Measurements from ENCODE around the gene ATP7B.

ATP7B gene

GRCh38 chr13:52010890-52011631, at the start of gene ATP7B:
TSS of gene ATP7B (minus strand) at chr13:52011450. CDS start at chr13:52011337, 113 bp downstream.
- no peaks in the 10 kb centered on the region for H3K4me1 ChIP-seq (ENCODE audit: insufficient read depth, insufficient read length)

GRCh38 chr13:52053460-52053859, 42.2 kb upstream of the ATP7B start:
- Histone ChIP-seq H3K4me3 (ENCODE audit: insufficient read length, low read depth) (no peak overlapping the region), H3K27me3 (ENCODE audit: insufficient read depth, insufficient read length) (no peaks in the 10 kb centered on the region), H3K9ac (ENCODE audit: insufficient read length, low read depth) (no peak overlapping the region), H3K9me3 (ENCODE audit: insufficient read depth, low read length) (no peaks in the 10 kb centered on the region), H3K36me3 (ENCODE audit: insufficient read depth, insufficient read length, low read length) (no peaks in the 10 kb centered on the region), H3K4me1 (ENCODE audit: insufficient read depth, insufficient read length) (no peaks in the 10 kb centered on the region)
- no peak for TF ChIP-seq SUZ12 (IDR thresholded peaks at IDR 0.05; ENCODE audit: extremely low read depth, insufficient read depth, insufficient read length)
- no peak for TF ChIP-seq YY1 (IDR thresholded peaks at IDR 0.05; ENCODE audit: insufficient read depth, insufficient read length)
- no peak for DNase-seq (ENCODE audit: low read depth, low spot score)

More at GRCh38 chr13:52010890-52011631, at the start of gene ATP7B:
- no peak for DNase-seq (ENCODE audit: low read depth, low spot score)
- Histone ChIP-seq H3K9ac (ENCODE audit: insufficient read length, low read depth) (peak within 1 kb of the TSS; percentile 77), H3K27me3 (ENCODE audit: insufficient read depth, insufficient read length) (peaks cover 13% of the 10 kb centered on the region), H3K9me3 (ENCODE audit: insufficient read depth, low read length) (no peaks in the 10 kb centered on the region), H3K36me3 (ENCODE audit: insufficient read depth, insufficient read length, low read length) (no peaks in the 10 kb centered on the region), H3K4me3 (ENCODE audit: insufficient read length, low read depth) (peak within 1 kb of the TSS; percentile 64)
- TF ChIP-seq ZNF274 (IDR thresholded peaks at IDR 0.05; ENCODE audit: low read depth, low read length), result no peak
- no peak for TF ChIP-seq SUZ12 (IDR thresholded peaks at IDR 0.05; ENCODE audit: extremely low read depth, insufficient read depth, insufficient read length)
- no peak for TF ChIP-seq YY1 (IDR thresholded peaks at IDR 0.05; ENCODE audit: insufficient read depth, insufficient read length)

GRCh38 chr13:52051400-52051799, 40.1 kb upstream of the ATP7B start:
- H3K9me3 ChIP-seq (ENCODE audit: insufficient read depth, low read length), result no peaks in the 10 kb centered on the region
- no peaks in the 10 kb centered on the region for H3K36me3 ChIP-seq (ENCODE audit: insufficient read depth, insufficient read length, low read length)
- no peak overlapping the region for H3K9ac ChIP-seq (ENCODE audit: insufficient read length, low read depth)
- H3K27me3 ChIP-seq (ENCODE audit: insufficient read depth, insufficient read length), result no peaks in the 10 kb centered on the region
- H3K4me3 ChIP-seq (ENCODE audit: insufficient read length, low read depth), result no peak overlapping the region
- DNase-seq (ENCODE audit: low read depth, low spot score), result no peak
- TF ChIP-seq ZNF274 (IDR thresholded peaks at IDR 0.05; ENCODE audit: low read depth, low read length), result no peak
- no peak for TF ChIP-seq SUZ12 (IDR thresholded peaks at IDR 0.05; ENCODE audit: extremely low read depth, insufficient read depth, insufficient read length)
- TF ChIP-seq YY1 (IDR thresholded peaks at IDR 0.05; ENCODE audit: insufficient read depth, insufficient read length), result no peak
- no peaks in the 10 kb centered on the region for H3K4me1 ChIP-seq (ENCODE audit: insufficient read depth, insufficient read length)

GRCh38 chr13:52048516-52048915, 37.3 kb upstream of the ATP7B start:
- no peaks in the 10 kb centered on the region for H3K9me3 ChIP-seq (ENCODE audit: insufficient read depth, low read length)
- TF ChIP-seq SUZ12 (IDR thresholded peaks at IDR 0.05; ENCODE audit: extremely low read depth, insufficient read depth, insufficient read length) (no peak), ZNF274 (IDR thresholded peaks at IDR 0.05; ENCODE audit: low read depth, low read length) (no peak), YY1 (IDR thresholded peaks at IDR 0.05; ENCODE audit: insufficient read depth, insufficient read length) (no peak)
- no peak overlapping the region for H3K4me3 ChIP-seq (ENCODE audit: insufficient read length, low read depth)
- DNase-seq (ENCODE audit: low read depth, low spot score), result no peak
- no peaks in the 10 kb centered on the region for H3K36me3 ChIP-seq (ENCODE audit: insufficient read depth, insufficient read length, low read length)
- no peak overlapping the region for H3K9ac ChIP-seq (ENCODE audit: insufficient read length, low read depth)
- no peaks in the 10 kb centered on the region for H3K4me1 ChIP-seq (ENCODE audit: insufficient read depth, insufficient read length)
- no peaks in the 10 kb centered on the region for H3K27me3 ChIP-seq (ENCODE audit: insufficient read depth, insufficient read length)

- Histone ChIP-seq H3K27me3 (ENCODE audit: insufficient read depth, insufficient read length) (no peaks in the 10 kb centered on the region), H3K4me1 (ENCODE audit: insufficient read depth, insufficient read length) (no peaks in the 10 kb centered on the region), H3K9me3 (ENCODE audit: insufficient read depth, low read length) (no peaks in the 10 kb centered on the region), H3K9ac (ENCODE audit: insufficient read length, low read depth) (no peak overlapping the region), H3K4me3 (ENCODE audit: insufficient read length, low read depth) (no peak overlapping the region), H3K36me3 (ENCODE audit: insufficient read depth, insufficient read length, low read length) (no peaks in the 10 kb centered on the region)
- TF ChIP-seq YY1 (IDR thresholded peaks at IDR 0.05; ENCODE audit: insufficient read depth, insufficient read length), result no peak
- no peak for TF ChIP-seq SUZ12 (IDR thresholded peaks at IDR 0.05; ENCODE audit: extremely low read depth, insufficient read depth, insufficient read length)
- TF ChIP-seq ZNF274 (IDR thresholded peaks at IDR 0.05; ENCODE audit: low read depth, low read length), result no peak
- DNase-seq (ENCODE audit: low read depth, low spot score), result no peak
Measured at GRCh38 chr13:52047463-52047862, 36.2 kb upstream of the ATP7B start.

- Histone ChIP-seq H3K36me3 (ENCODE audit: insufficient read depth, insufficient read length, low read length) (no peaks in the 10 kb centered on the region), H3K27me3 (ENCODE audit: insufficient read depth, insufficient read length) (no peaks in the 10 kb centered on the region), H3K9ac (ENCODE audit: insufficient read length, low read depth) (no peak overlapping the region), H3K4me1 (ENCODE audit: insufficient read depth, insufficient read length) (no peaks in the 10 kb centered on the region), H3K9me3 (ENCODE audit: insufficient read depth, low read length) (no peaks in the 10 kb centered on the region), H3K4me3 (ENCODE audit: insufficient read length, low read depth) (no peak overlapping the region)
- TF ChIP-seq YY1 (IDR thresholded peaks at IDR 0.05; ENCODE audit: insufficient read depth, insufficient read length) (no peak), SUZ12 (IDR thresholded peaks at IDR 0.05; ENCODE audit: extremely low read depth, insufficient read depth, insufficient read length) (no peak), ZNF274 (IDR thresholded peaks at IDR 0.05; ENCODE audit: low read depth, low read length) (no peak)
- DNase-seq (ENCODE audit: low read depth, low spot score), result no peak
Measured at GRCh38 chr13:52043675-52044074, 32.4 kb upstream of the ATP7B start.

GRCh38 chr13:52036037-52036436, 24.8 kb upstream of the ATP7B start:
- DNase-seq (ENCODE audit: low read depth, low spot score), result no peak
- no peak for TF ChIP-seq ZNF274 (IDR thresholded peaks at IDR 0.05; ENCODE audit: low read depth, low read length)
- no peak for TF ChIP-seq SUZ12 (IDR thresholded peaks at IDR 0.05; ENCODE audit: extremely low read depth, insufficient read depth, insufficient read length)
- no peak for TF ChIP-seq YY1 (IDR thresholded peaks at IDR 0.05; ENCODE audit: insufficient read depth, insufficient read length)

More at GRCh38 chr13:52036037-52036436, 24.8 kb upstream of the ATP7B start:
- Histone ChIP-seq H3K36me3 (ENCODE audit: insufficient read depth, insufficient read length, low read length) (no peaks in the 10 kb centered on the region), H3K27me3 (ENCODE audit: insufficient read depth, insufficient read length) (no peaks in the 10 kb centered on the region), H3K9ac (ENCODE audit: insufficient read length, low read depth) (no peak overlapping the region), H3K4me3 (ENCODE audit: insufficient read length, low read depth) (no peak overlapping the region), H3K4me1 (ENCODE audit: insufficient read depth, insufficient read length) (no peaks in the 10 kb centered on the region), H3K9me3 (ENCODE audit: insufficient read depth, low read length) (no peaks in the 10 kb centered on the region)

Data from NT2/D1 (cell line).